Kidney (tissue), 14 donors: Measurements from ENCODE around the gene INTS2. TPM values are rescaled to one million over a fixed set of nuclear protein-coding genes. Genes with fewer than 3 reads are reported as not detected.
A peak's percentile ranks its signal among the peaks of the same experiment; 100 is the strongest.

ENCODE experiments used
- DNase-seq, 5 donors: peaks; one replicate each; pipeline ENCODE4 v3.0.0-alpha.2; 2013 to 2020
- FAIRE-seq: peaks from 2 replicates; lab custom pipeline; 2012; peaks lifted over from hg19 to GRCh38; lab: Jason Lieb, UNC
- H3K27ac ChIP-seq, 2 donors: one replicate each; pipeline ENCODE4 v1.7.0; 2013; ENCODE audit warnings: low read depth in 2 of 2, low read length in 2 of 2, inconsistent platforms in 1 of 2
- H3K27me3 ChIP-seq: one replicate; pipeline ENCODE4 v1.7.1; 2013; ENCODE audit warnings: low read length, inconsistent platforms; ENCODE audit not compliant: control insufficient read depth, insufficient read depth
- H3K36me3 ChIP-seq, 3 donors: one replicate each; pipeline versions ENCODE4 v1.7.0 to v1.7.1; 2013; ENCODE audit warnings: low read length in 3 of 3, control low read depth in 1 of 3, inconsistent platforms in 1 of 3; ENCODE audit not compliant: insufficient read depth in 3 of 3, control insufficient read depth in 2 of 3
- H3K4me1 ChIP-seq, 3 donors: one replicate each; pipeline versions ENCODE4 v1.7.0 to v1.7.1; 2013; ENCODE audit warnings: low read length in 3 of 3, inconsistent platforms in 1 of 3, low read depth in 1 of 3; ENCODE audit not compliant: control insufficient read depth in 2 of 3, insufficient read depth in 2 of 3
- H3K4me3 ChIP-seq, 3 donors: one replicate each; pipeline versions ENCODE4 v1.7.0 to v1.8.1; 2013; ENCODE audit warnings: low read length in 3 of 3, control low read depth in 1 of 3, inconsistent platforms in 1 of 3
- H3K9ac ChIP-seq, 3 donors: one replicate each; pipeline versions ENCODE4 v1.7.0 to v1.7.1; 2013; ENCODE audit warnings: low read length in 3 of 3, control low read depth in 1 of 3, inconsistent platforms in 1 of 3
- H3K9me3 ChIP-seq, 3 donors: one replicate each; pipeline versions ENCODE4 v1.7.0 to v1.7.1; 2013; ENCODE audit warnings: low read length in 3 of 3, control low read depth in 1 of 3, inconsistent platforms in 1 of 3; ENCODE audit not compliant: control insufficient read depth in 2 of 3, insufficient read depth in 1 of 3
- intact Hi-C: fragments of 100-400 bp; cut with DNase I; formaldehyde crosslinking; loops from one replicate; pipeline ENCODE4 v1.11.1; 2022
- polyA plus RNA-seq: library from polyadenylated mRNA; stranded (reverse); fragments of 350-450 nt; fragmentation: Illumina TruSeq; extraction: RNeasy Lipid Tissue Mini Kit (QIAGEN cat#74804); gene quantifications from one replicate; pipeline ENCODE4 v1.2.3, GENCODE V29; 2014; ENCODE audit warnings: low read depth, low replicate concordance; ENCODE audit not compliant: insufficient read depth
- total RNA-seq: library from RNA; stranded (reverse); fragmentation: NEBNext Ultra II Directional; extraction: Animal tissue kit (Norgen Biotek cat#: 25700); gene quantifications from one replicate; pipeline ENCODE4 v1.2.1, GENCODE V29; 2021
- TF ChIP-seq, protein P1 (sequence below): IDR thresholded peaks from 3 replicates; pipeline ENCODE4 v1.5.1; 2012; ENCODE audit warnings: mild to moderate bottlenecking, moderate library complexity, borderline replicate concordance; ENCODE audit not compliant: insufficient read depth; ENCODE audit errors: extremely low read depth
- donor health status: control.
- donor health status: control.
- donor health status: control.
- donor health status: control.
- donor health status: control.
- donor health status: DM: yes; HTN: yes; CAD: no.
- donor health status: Normal renal cell carcinoma (clear cell type).

The INTS2 gene
- total and polyA plus RNA-seq, 2 donors from 2014 or later, result 2.2 to 13.4 TPM

DNA sequence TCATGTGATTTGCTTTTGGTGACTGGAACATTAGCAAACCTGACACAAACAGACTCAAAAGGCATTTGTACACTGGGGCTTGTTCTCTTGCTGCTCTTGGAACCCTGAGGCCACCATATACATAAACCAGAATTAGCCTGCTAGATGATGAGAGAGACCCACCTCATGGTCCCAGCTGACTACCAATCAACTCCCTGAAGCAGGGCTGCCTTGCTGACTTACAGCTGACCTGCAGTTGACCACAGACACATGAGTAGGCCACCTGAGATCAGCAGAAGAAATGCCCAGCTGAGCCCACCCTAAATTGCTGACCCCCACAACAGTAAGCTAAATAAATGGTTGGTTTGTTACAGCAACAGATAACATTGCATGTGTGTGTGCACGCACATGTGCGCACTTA, 93.2 kb downstream of the INTS2 start:
- TF ChIP-seq, protein P1, sequence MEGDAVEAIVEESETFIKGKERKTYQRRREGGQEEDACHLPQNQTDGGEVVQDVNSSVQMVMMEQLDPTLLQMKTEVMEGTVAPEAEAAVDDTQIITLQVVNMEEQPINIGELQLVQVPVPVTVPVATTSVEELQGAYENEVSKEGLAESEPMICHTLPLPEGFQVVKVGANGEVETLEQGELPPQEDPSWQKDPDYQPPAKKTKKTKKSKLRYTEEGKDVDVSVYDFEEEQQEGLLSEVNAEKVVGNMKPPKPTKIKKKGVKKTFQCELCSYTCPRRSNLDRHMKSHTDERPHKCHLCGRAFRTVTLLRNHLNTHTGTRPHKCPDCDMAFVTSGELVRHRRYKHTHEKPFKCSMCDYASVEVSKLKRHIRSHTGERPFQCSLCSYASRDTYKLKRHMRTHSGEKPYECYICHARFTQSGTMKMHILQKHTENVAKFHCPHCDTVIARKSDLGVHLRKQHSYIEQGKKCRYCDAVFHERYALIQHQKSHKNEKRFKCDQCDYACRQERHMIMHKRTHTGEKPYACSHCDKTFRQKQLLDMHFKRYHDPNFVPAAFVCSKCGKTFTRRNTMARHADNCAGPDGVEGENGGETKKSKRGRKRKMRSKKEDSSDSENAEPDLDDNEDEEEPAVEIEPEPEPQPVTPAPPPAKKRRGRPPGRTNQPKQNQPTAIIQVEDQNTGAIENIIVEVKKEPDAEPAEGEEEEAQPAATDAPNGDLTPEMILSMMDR, result no peak
- intact Hi-C loops, result no loop called here

DNA sequence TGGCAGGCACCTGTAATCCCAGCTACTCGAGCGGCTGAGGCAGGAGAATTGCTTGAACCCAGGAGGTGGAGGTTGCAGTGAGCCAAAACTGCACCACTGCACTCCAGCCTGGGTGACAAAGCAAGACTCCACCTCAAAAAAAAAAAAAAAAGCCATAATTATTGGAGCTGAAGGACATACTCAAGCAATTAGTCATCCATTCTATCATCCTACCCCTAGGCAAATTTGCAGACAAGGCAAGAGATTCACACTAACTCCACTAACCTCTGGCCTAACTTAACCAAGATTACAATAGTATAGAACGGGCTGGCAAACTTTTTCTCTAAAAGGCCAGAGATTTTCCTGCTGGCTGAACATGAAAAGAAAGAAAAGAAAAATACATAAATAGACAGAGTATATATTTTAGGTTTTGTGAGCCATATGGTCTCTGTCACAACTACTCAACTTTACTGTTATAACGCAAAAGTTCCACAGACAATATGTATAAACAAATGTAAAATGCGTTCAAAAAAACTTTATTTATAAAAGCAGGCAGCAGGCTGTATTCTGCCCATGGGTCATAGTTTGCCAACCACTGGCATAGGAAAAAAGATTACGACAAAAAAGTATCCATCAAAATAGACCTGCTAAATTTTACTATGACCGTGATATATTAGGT, 94.1 kb downstream of the INTS2 start:
- no peak overlapping the region for H3K9ac ChIP-seq
- FAIRE-seq, result no peak

More for the DNA sequence above, 93.2 kb downstream of the INTS2 start:
- DNase-seq (no peak), FAIRE-seq (no peak)
- no peak overlapping the region for H3K27ac ChIP-seq
- no peaks in the 10 kb centered on the region for H3K27me3 ChIP-seq
- no peaks in the 10 kb centered on the region for H3K9me3 ChIP-seq
- H3K4me3 ChIP-seq, result no peak overlapping the region
- no peaks in the 10 kb centered on the region for H3K36me3 ChIP-seq
- H3K4me1 ChIP-seq, result no peaks in the 10 kb centered on the region
- no peak overlapping the region for H3K9ac ChIP-seq

DNA sequence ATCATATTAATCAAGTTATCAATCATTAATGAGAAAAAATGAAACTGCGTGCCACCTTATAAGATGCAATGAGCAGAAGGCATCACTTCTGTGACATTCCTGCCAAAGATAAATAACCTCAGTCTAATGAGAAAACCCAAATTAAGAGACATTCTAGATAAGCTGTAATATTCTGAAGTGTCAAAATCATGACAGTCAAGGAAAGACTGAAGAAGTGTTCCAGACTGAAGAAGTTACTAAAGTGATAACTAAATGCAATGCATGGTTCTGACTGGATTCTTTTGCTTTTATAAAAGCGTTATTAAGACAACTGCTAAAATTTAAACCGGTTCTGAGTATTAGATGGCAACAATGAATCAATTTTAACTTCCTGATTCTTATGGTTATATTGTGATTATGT, 95.3 kb downstream of the INTS2 start:
- intact Hi-C loops, result no loop called here

More for the DNA sequence above, 94.1 kb downstream of the INTS2 start:
- Histone ChIP-seq H3K36me3 (no peaks in the 10 kb centered on the region), H3K9me3 (no peaks in the 10 kb centered on the region), H3K27ac (no peak overlapping the region), H3K27me3 (no peaks in the 10 kb centered on the region), H3K4me1 (no peaks in the 10 kb centered on the region), H3K4me3 (no peak overlapping the region)
- TF ChIP-seq, protein P1, result no peak
- intact Hi-C loops, result no loop called here
- peak in 1 of 5 donors; percentile 12 for DNase-seq

More for the DNA sequence above, 95.3 kb downstream of the INTS2 start:
- DNase-seq (no peak), FAIRE-seq (no peak)
- Histone ChIP-seq H3K9me3 (peaks cover 0 to 4% (median 0%) of the 10 kb centered on the region in 3 donors), H3K4me3 (no peak overlapping the region), H3K27ac (no peak overlapping the region), H3K9ac (no peak overlapping the region), H3K27me3 (no peaks in the 10 kb centered on the region), H3K4me1 (no peaks in the 10 kb centered on the region), H3K36me3 (no peaks in the 10 kb centered on the region)
- TF ChIP-seq, protein P1, result no peak
